Activated CD4-positive, CD25-positive, alpha-beta regulatory T cell treated with anti-CD3 and anti-CD28 coated beads, Interleukin-2, amount 50 U/mL, for 72 hours (primary cell): Measurements from ENCODE around the gene ATP10D.
"Not testable (repeated sequence)": the region's sequence is repeated elsewhere in the genome, so short reads cannot be mapped to it uniquely, and the experiment has no call there.

Experiments
- DNase-seq: peaks from one replicate; pipeline ENCODE4 v3.0.0; 2021

The ATP10D gene

GRCh38 chr4:47538111-47538824 lies 53.2 kb downstream of the ATP10D start:
- DNase-seq: no peak

DNA sequence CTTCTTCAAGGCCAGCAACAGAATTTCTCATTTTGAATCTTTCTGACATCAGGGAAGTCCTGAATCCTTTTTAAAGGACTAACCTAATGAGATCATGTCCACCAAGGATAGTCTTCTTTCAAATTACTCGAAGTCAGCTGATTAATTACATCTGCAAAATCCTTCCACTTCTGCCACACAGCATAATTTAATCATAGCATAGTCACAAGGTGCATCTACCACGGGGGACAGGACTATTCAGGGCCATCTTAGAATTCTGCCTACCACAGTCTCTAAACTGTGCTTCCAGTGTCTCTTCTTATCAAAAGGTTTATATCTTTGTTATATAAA lies 53.7 kb downstream of the ATP10D start:
- no peak for DNase-seq

GRCh38 chr4:47542640-47543039 lies 57.6 kb downstream of the ATP10D start:
- not testable (repeated sequence) for DNase-seq

DNA sequence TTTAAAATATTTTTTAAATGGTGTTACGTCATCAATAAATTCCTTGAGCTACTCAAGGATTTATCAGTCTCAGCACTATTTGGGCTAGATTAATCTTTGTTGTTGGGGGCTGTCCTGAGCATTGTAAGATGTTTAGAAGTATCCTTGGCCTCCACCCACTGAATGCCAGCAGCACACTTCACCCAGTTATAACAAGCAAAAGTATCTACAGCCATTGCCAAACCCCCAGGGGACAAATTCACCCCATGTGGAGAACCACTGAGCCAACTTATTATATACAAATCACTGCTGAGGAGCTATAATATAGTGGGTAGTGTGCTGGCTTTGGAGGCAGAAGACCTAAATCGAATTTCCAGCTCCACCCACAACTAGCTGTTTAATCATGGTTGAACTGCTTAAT lies 58.3 kb downstream of the ATP10D start:
- no peak for DNase-seq

- DNase-seq: not testable (repeated sequence)
Measured at GRCh38 chr4:47550357-47550756, 65.3 kb downstream of the ATP10D start.

DNA sequence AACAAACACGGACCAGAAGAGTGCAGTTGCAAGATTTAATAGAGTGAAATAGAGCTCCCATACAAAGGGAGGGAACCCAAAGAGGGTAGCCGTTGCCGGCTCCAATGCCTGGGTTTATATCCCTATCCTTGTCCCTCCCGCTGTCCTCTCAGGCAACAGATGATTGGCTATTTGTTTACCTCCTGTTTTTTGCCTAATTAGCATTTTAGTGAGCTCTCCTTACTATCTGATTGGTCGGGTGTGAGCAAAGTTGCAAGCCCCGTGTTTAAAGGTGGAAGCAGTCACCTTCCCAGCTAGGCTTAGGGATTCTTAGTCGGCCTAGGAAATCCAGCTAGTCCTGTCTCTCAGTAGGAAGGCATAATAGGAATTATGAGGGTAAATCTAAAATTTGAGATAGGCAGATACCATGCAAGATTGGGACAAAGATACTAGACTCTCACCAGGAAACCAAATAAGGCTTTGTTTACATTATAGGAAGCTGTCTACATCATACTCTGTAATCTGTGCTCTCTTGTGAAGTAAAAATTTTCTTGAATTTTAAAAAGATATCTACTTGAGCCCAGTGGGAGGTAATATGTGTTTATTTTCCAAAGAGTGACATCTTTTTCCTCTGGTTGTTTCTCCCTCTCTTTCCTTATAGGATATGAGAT lies 65.9 kb downstream of the ATP10D start:
- DNase-seq: no peak

- DNase-seq: no peak
Measured at GRCh38 chr4:47551682-47552081, 66.6 kb downstream of the ATP10D start.

DNA sequence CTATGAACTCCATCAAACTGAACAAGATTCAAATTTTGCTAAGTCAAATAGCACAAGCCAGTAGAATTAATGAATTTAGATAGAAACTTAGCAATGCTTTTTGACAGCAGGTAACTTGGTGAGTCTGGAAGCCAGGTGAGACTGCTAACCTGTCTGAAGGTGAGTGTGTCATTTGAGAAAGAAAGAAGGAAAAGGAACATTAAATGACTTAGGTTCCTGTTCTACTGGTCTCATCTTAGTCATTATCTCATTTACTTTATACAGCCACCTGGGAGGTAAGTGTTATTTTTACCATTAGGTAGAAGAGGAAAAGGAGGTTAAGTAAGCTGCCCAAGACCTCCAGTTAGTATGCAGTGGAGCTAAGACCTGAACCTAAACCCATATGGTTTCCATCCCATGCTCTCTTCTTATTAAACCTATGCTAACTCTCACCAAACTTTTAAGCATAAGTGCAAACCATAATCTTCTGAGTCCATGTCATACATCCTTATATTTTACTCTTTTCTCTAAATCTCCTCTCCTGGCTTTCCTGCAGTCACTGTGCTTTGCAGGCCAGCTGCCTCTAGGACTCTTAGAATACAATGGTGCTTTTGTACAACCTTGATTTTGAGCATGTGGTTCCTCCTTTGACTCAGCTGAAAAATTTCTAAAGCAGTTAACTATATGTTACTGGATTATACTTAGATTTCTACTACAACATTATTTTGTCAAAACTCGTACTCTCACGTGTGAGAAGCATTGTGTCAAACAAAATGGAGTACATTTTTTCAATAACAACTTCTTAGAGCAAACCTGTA lies 68.5 kb downstream of the ATP10D start:
- DNase-seq: no peak

GRCh38 chr4:47555920-47556319 lies 70.8 kb downstream of the ATP10D start:
- DNase-seq: not testable (repeated sequence)

- DNase-seq: no peak
Measured at GRCh38 chr4:47557255-47557654, 72.2 kb downstream of the ATP10D start.

- no peak for DNase-seq
Measured at GRCh38 chr4:47560682-47561081, 75.6 kb downstream of the ATP10D start.

GRCh38 chr4:47561331-47561730 lies 76.3 kb downstream of the ATP10D start:
- DNase-seq: no peak

DNA sequence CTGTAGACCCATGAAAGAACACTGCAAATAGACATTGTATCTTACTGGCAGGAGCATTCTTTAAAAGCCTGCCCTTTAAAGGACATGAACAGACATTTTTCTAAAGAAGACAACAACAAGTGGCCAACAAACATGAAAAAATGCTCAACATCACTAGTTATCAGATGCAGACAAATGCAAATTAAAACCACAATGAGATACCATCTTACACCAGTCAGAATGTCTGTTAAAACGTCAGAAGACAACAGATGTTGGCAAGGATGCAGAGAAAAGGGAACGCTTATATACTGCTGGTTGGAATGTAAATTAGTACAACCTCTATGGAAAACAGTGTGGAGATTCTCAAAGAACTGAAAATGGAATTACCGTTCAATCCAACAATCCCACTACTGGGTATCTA lies 77.2 kb downstream of the ATP10D start:
- DNase-seq: no peak

DNA sequence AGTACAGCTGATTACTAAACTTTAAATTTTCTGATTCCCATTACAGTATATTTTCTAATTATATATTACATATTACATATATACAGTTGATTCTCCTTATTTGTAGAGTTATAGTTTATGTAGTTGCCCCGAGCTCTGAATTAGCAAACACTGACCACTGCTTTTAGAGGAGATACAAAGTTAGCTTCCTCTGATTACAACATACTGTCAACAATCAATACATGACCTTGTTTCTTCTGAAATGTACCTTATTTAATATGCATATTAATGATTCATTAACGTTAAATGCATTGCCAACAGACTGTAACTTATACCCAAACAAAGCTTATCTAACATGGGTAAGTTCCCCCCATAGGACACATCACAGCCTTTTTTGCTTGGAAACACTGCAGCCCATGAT lies 81.5 kb downstream of the ATP10D start:
- no peak for DNase-seq

GRCh38 chr4:47566969-47567368 lies 81.9 kb downstream of the ATP10D start:
- DNase-seq: no peak

- no peak for DNase-seq
Measured at GRCh38 chr4:47567511-47567910, 82.4 kb downstream of the ATP10D start.

DNA sequence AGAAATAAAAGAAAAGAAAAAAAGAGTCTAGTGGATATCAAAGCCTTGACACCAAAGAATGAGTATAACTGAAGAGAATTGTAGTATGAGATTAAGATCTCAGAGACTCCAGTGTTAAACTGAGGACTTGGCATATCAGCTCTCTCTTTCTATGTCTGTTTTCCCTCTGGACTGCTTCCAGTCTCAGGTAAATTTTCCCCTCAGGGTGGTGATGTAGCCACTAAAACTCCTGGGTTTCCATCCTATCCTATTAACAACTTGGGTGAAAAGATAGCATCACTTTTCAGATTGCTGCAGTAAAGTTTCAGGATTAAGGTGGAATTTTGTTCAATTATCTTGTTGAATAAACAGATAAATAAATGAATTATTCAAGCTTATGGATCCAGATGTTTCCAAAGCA lies 85.7 kb downstream of the ATP10D start:
- DNase-seq: no peak

DNA sequence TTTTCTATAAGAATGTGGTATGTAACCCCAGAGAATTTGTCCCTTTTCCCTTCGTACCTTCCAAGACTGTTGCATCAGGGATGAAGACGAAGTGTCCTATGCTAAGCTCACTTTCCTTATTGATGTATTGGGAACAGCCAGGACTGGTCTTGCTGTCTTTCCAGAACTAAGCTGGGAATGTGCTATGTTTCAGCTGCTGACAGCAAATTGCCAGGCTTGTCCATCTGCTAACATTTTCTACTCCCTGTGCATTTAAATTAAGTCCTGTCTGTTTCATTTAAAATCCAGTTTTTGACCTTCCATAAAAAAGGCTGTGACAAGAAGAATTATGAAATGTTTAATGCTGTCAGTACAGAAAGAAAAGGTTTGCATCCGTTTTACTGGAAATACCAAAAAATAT lies 87.9 kb downstream of the ATP10D start:
- DNase-seq: no peak

DNA sequence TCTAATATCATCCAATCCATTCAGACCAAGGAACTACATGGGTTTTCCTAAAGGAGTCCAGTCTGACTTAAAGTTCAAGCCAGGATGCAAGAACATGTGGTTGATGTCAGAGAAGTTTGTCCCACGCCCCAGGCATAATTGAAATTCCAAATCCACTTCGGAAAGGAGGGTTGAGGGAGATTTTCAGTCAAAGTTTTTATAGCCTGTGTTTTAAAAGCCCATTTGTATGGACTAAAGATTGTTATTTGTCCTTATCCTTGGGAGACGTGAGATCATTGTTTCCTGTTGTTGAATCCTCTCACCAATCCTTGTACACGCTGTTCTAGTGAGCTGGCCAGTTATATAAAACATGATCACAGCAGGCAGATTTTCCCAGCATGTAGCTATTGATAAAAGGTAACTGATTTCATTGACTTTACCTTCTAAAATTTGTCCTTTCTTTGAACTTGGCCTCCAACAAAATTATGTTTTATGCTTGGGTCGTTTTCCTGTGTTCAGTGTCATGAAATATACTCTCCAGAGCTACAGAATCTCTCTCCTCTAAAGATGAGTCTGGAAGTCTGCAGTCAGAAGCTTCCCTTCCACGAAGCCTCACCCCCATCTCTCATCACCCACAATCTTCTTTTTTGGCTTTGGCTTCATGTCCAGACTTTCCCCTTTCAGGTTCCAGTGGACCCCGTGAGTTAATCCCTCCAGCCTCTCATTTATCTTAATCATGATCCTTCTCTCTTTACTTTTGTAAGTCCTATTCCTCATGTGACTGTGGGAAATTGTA lies 92.9 kb downstream of the ATP10D start:
- DNase-seq: no peak

DNA sequence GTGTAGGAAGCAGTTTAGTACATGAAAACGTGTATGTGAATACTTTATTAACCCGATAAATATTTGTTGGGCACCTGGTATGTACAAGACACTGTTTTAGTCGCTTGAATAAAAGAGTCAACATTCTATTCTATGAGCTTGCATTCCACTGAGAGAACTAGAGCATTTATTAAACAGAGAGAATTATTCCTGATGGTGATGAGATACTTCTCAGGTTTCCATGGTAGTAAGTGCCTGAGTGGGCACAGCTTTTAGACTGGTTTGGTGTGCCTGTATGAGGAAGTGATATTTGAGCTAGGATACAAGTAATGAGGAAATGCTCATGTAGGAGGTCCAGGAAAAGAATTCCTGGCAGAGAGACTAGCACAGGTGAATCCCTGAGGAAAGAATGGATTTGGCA lies 94.2 kb downstream of the ATP10D start:
- no peak for DNase-seq

- DNase-seq: no peak
Measured at GRCh38 chr4:47590325-47590724, 105.2 kb downstream of the ATP10D start.

GRCh38 chr4:47597696-47598095 lies 112.6 kb downstream of the ATP10D start:
- DNase-seq: no peak

- DNase-seq: no peak
Measured at GRCh38 chr4:47598320-47598719, 113.2 kb downstream of the ATP10D start.
